OCI-LY7 (cell line): ENCODE data around the gene MINAR2. TPM values are rescaled to one million over a fixed set of nuclear protein-coding genes. Genes with fewer than 3 reads are reported as not detected.

Experiments
- BruUV-seq: library from RNA; stranded (reverse); fragments of 400-500 nt; replicated peaks from 2 replicates; lab custom pipeline; 2021; lab: Mats Ljungman, UMichigan
- CTCF ChIA-PET: fragments of 300-600 bp; sonication (Branson Sonifier 250); formaldehyde crosslinking; loops from one replicate; lab custom pipeline; 2022; ENCODE audit warnings: antibody characterized with exemption; ENCODE audit not compliant: unreplicated experiment; lab: Charles Lee
- POLR2A ChIA-PET: fragments of 300-600 bp; sonication (Branson Sonifier 250); formaldehyde crosslinking; loops from one replicate; lab custom pipeline; 2022; ENCODE audit warnings: antibody characterized with exemption; lab: Charles Lee
- DNase-seq: peaks from one replicate; pipeline ENCODE4 v3.0.0-alpha.2; 2015; ENCODE audit warnings: low spot score
- H2AFZ ChIP-seq: fragments of 200-600 bp; sonication (generic), shearing (Covaris generic); 2 replicates; pipeline ENCODE4 v1.6.1; 2014; ENCODE audit warnings: mild to moderate bottlenecking, antibody characterized with exemption, low read length, moderate library complexity
- H3K27ac ChIP-seq: fragments of 200-600 bp; sonication (generic); 2 replicates; pipeline ENCODE4 v1.5.1; 2014; ENCODE audit warnings: mixed run types, low read depth, mild to moderate bottlenecking, moderate library complexity, low read length, inconsistent platforms; ENCODE audit not compliant: poor library complexity, severe bottlenecking
- H3K36me3 ChIP-seq: fragments of 200-600 bp; sonication (generic); 2 replicates; pipeline ENCODE4 v1.6.1; 2014; ENCODE audit warnings: mild to moderate bottlenecking, antibody characterized with exemption, low read length, moderate library complexity, mixed read lengths; ENCODE audit not compliant: insufficient read depth
- H3K4me1 ChIP-seq: fragments of 200-600 bp; sonication (generic); 2 replicates; pipeline ENCODE4 v1.5.1; 2014; ENCODE audit warnings: mild to moderate bottlenecking, low read length; ENCODE audit not compliant: insufficient read depth, poor library complexity, severe bottlenecking
- H3K4me2 ChIP-seq: fragments of 200-600 bp; sonication (generic); 2 replicates; pipeline ENCODE4 v1.6.1; 2014; ENCODE audit warnings: mild to moderate bottlenecking, low read length
- H3K4me3 ChIP-seq: fragments of 200-600 bp; sonication (generic); 2 replicates; pipeline ENCODE4 v1.5.1; 2014; ENCODE audit warnings: mild to moderate bottlenecking, low read depth, low read length; ENCODE audit not compliant: poor library complexity, severe bottlenecking
- H3K79me2 ChIP-seq: fragments of 200-600 bp; sonication (generic); 2 replicates; pipeline ENCODE4 v1.6.1; 2016; ENCODE audit warnings: low read depth, mild to moderate bottlenecking, low read length, moderate library complexity, mixed read lengths; ENCODE audit not compliant: insufficient read depth
- H3K9me2 ChIP-seq: fragments of 200-600 bp; sonication (generic); 2 replicates; pipeline ENCODE4 v1.6.1; 2016; ENCODE audit warnings: mild to moderate bottlenecking, low read length, mixed read lengths; ENCODE audit not compliant: insufficient read depth
- H3K9me3 ChIP-seq: fragments of 200-600 bp; sonication (generic); 2 replicates; pipeline ENCODE4 v1.6.1; 2014; ENCODE audit warnings: mild to moderate bottlenecking, mixed run types, low read length, mixed read lengths
- H4K20me1 ChIP-seq: fragments of 200-600 bp; sonication (generic); 2 replicates; pipeline ENCODE4 v1.6.1; 2014; ENCODE audit warnings: mild to moderate bottlenecking, antibody characterized with exemption, low read length, moderate library complexity, mixed read lengths; ENCODE audit not compliant: insufficient read depth
- CTCF ChIP-seq: fragments of 200-600 bp; sonication (generic); conservative IDR thresholded peaks from 2 replicates; pipeline ENCODE4 v1.5.1; 2014; ENCODE audit warnings: mild to moderate bottlenecking, antibody characterized with exemption, low read length, moderate library complexity, mixed read lengths
- EZH2phosphoT487 ChIP-seq: fragments of 200-600 bp; sonication (generic); IDR thresholded peaks from 2 replicates; pipeline ENCODE4 v1.6.1; 2018; ENCODE audit warnings: low read depth, borderline replicate concordance, mild to moderate bottlenecking, mixed run types, antibody characterized with exemption, low read length, moderate library complexity, mixed read lengths
- intact Hi-C: fragments of 100-400 bp; cut with micrococcal nuclease; formaldehyde crosslinking; loops from one replicate; pipeline ENCODE4 v1.10.0; 2022; ENCODE audit not compliant: unreplicated experiment
- total RNA-seq, 2 experiments: library from RNA; depleted of rRNA in 1 of 2; stranded (reverse); fragments of >200 nt in 1 of 2; shearing (Covaris generic) in 1 of 2; gene quantifications; 2 replicates each; pipeline ENCODE4 v1.2.3, GENCODE V29; 2014 to 2022

Gene MINAR2
- total RNA-seq, 2 experiments from 2014 or later, result not detected

GRCh38 chr5:129724222-129724621, 23.7 kb upstream of the MINAR2 start:
- no TSS peak for BruUV-seq
- Histone ChIP-seq H3K9me2 (no peaks in the 10 kb centered on the region), H3K4me3 (no peak overlapping the region), H3K9me3 (no peaks in the 10 kb centered on the region), H3K36me3 (no peaks in the 10 kb centered on the region), H3K79me2 (no peaks in the 10 kb centered on the region), H3K4me1 (no peaks in the 10 kb centered on the region), H3K27ac (no peak overlapping the region), H2AFZ (no peak overlapping the region), H3K4me2 (no peak overlapping the region), H4K20me1 (no peaks in the 10 kb centered on the region)
- ChIA-PET POLR2A (no interaction called here), CTCF (no interaction called here)
- intact Hi-C loops, result no loop called here
- TF ChIP-seq CTCF (no peak), EZH2phosphoT487 (no peak)
- DNase-seq, result no peak

- Histone ChIP-seq H3K79me2 (no peaks in the 10 kb centered on the region), H3K27ac (no peak overlapping the region), H3K9me3 (no peaks in the 10 kb centered on the region), H4K20me1 (no peaks in the 10 kb centered on the region), H3K4me1 (no peaks in the 10 kb centered on the region), H3K4me2 (no peak overlapping the region), H3K9me2 (no peaks in the 10 kb centered on the region), H2AFZ (no peak overlapping the region), H3K36me3 (no peaks in the 10 kb centered on the region), H3K4me3 (no peak overlapping the region)
- DNase-seq, result no peak
- CTCF ChIA-PET, result no interaction called here
- intact Hi-C loops, result no loop called here
- TF ChIP-seq CTCF (no peak), EZH2phosphoT487 (no peak)
- BruUV-seq, result no TSS peak
- POLR2A ChIA-PET, result no interaction called here
Observed at GRCh38 chr5:129724647-129725046, 23.2 kb upstream of the MINAR2 start.

GRCh38 chr5:129739773-129740172, 8.1 kb upstream of the MINAR2 start:
- BruUV-seq, result no TSS peak
- no peaks in the 10 kb centered on the region for H3K36me3 ChIP-seq
- no peaks in the 10 kb centered on the region for H3K9me2 ChIP-seq
- CTCF ChIA-PET, result no interaction called here
- no peaks in the 10 kb centered on the region for H4K20me1 ChIP-seq
- no peak for TF ChIP-seq CTCF
- no peak for TF ChIP-seq EZH2phosphoT487
- intact Hi-C loops, result no loop called here
- no peak overlapping the region for H2AFZ ChIP-seq
- no peaks in the 10 kb centered on the region for H3K4me1 ChIP-seq
- POLR2A ChIA-PET, result interaction anchor here (1.0 kb wide), 1 partner anchor 19 kb away, joined by 4 read pairs; no protein-coding TSS in a partner anchor
- DNase-seq, result no peak
- H3K4me3 ChIP-seq, result no peak overlapping the region
- no peak overlapping the region for H3K4me2 ChIP-seq
- no peaks in the 10 kb centered on the region for H3K79me2 ChIP-seq
- no peak overlapping the region for H3K27ac ChIP-seq
- no peaks in the 10 kb centered on the region for H3K9me3 ChIP-seq
